SK-N-SH (cell line): Measurements from ENCODE around the gene MPZL1. TPM values are rescaled to one million over a fixed set of nuclear protein-coding genes. Genes with fewer than 3 reads are reported as not detected.

Experiments used
- CTCF ChIA-PET: fragments of 300-600, 350-600 bp; formaldehyde crosslinking; extraction: SDS; loops from one replicate; lab custom pipeline; 2021; lab: Yijun Ruan, JAX
- POLR2A ChIA-PET: fragments of 350-600 bp; sonication (Branson Sonifier 250); formaldehyde crosslinking; extraction: SDS; loops from one replicate; lab custom pipeline; 2020; ENCODE audit warnings: antibody characterized with exemption, inconsistent platforms; lab: Yijun Ruan, JAX
- DNase-seq: peaks from one replicate; pipeline ENCODE4 v3.0.0; 2012
- H2AFZ ChIP-seq: fragments of 200-600 bp; sonication (generic); 2 replicates; pipeline ENCODE4 v1.8.1; 2016; ENCODE audit warnings: antibody characterized with exemption, mild to moderate bottlenecking, low read depth
- H3F3A ChIP-seq: fragments of 200-600 bp; sonication (generic); replicated peaks from 2 replicates; pipeline ENCODE3; 2016; ENCODE audit warnings: antibody characterized with exemption, mild to moderate bottlenecking; ENCODE audit not compliant: insufficient read depth
- H3K27ac ChIP-seq, 2 experiments: fragments of 200-500 bp in 1 of 2; fragments of 200-600 bp in 1 of 2; sonication (Bioruptor generic) in 1 of 2; sonication (generic), shearing (Covaris generic) in 1 of 2; 2 replicates each; pipeline versions ENCODE4 v1.5.1 to v1.6.1; 2014 to 2016; ENCODE audit warnings: low read depth in 2 of 2, inconsistent platforms in 1 of 2, low read length in 1 of 2, mild to moderate bottlenecking in 1 of 2, mixed read lengths in 1 of 2
- H3K27me3 ChIP-seq: fragments of 200-600 bp; sonication (generic), shearing (Covaris generic); 2 replicates; pipeline ENCODE4 v1.6.1; 2016; ENCODE audit warnings: mixed run types; ENCODE audit not compliant: insufficient read depth
- H3K36me3 ChIP-seq, 2 experiments: fragments of 200-500 bp in 1 of 2; fragments of 200-600 bp in 1 of 2; sonication (Bioruptor generic) in 1 of 2; sonication (generic) in 1 of 2; replicated peaks in 1 of 2; 2 replicates each; pipeline versions ENCODE3 to v1.5.1; 2014 to 2016; ENCODE audit warnings: low read length in 1 of 2, mild to moderate bottlenecking in 1 of 2; ENCODE audit not compliant: insufficient read depth in 2 of 2, control insufficient read depth in 1 of 2
- H3K4me1 ChIP-seq, 2 experiments: fragments of 200-500 bp in 1 of 2; fragments of 200-600 bp in 1 of 2; sonication (Bioruptor generic) in 1 of 2; sonication (generic), shearing (Covaris generic) in 1 of 2; 2 replicates each; pipeline versions ENCODE4 v1.5.1 to v1.6.1; 2014 to 2016; ENCODE audit warnings: low read depth in 1 of 2, low read length in 1 of 2, mixed run types in 1 of 2; ENCODE audit not compliant: insufficient read depth in 2 of 2, control insufficient read depth in 1 of 2
- H3K4me2 ChIP-seq: fragments of 200-600 bp; sonication (generic), shearing (Covaris generic); 2 replicates; pipeline ENCODE4 v1.6.1; 2017; ENCODE audit warnings: mixed run types
- H3K4me3 ChIP-seq, 2 experiments: fragments of 200-500 bp in 1 of 2; fragments of 200-600 bp in 1 of 2; sonication (Bioruptor generic) in 1 of 2; sonication (generic), shearing (Covaris generic) in 1 of 2; 2 replicates each; pipeline versions ENCODE4 v1.5.1 to v1.8.1; 2014 to 2016; ENCODE audit warnings: low read depth in 2 of 2, inconsistent platforms in 1 of 2, low read length in 1 of 2, mild to moderate bottlenecking in 1 of 2, mixed read lengths in 1 of 2, moderate library complexity in 1 of 2
- H3K79me2 ChIP-seq: fragments of 200-600 bp; sonication (generic); 2 replicates; pipeline ENCODE4 v1.8.1; 2017; ENCODE audit warnings: mild to moderate bottlenecking; ENCODE audit not compliant: insufficient read depth
- H3K9ac ChIP-seq: fragments of 200-600 bp; sonication (generic); 2 replicates; pipeline ENCODE4 v1.6.1; 2017; ENCODE audit warnings: mixed run types
- H3K9me2 ChIP-seq: fragments of 200-600 bp; sonication (generic); 2 replicates; pipeline ENCODE4 v1.6.1; 2017; ENCODE audit warnings: mixed run types
- H3K9me3 ChIP-seq: fragments of 200-600 bp; sonication (generic); 2 replicates; pipeline ENCODE4 v1.6.1; 2017; ENCODE audit warnings: mixed run types, mild to moderate bottlenecking, moderate library complexity
- H4K20me1 ChIP-seq: fragments of 200-600 bp; sonication (generic); 2 replicates; pipeline ENCODE4 v1.6.1; 2017; ENCODE audit warnings: mild to moderate bottlenecking, mixed run types; ENCODE audit not compliant: insufficient read depth
- EZH2phosphoT487 ChIP-seq: fragments of 200-600 bp; sonication (generic); IDR thresholded peaks from 2 replicates; pipeline ENCODE4 v1.6.1; 2017; ENCODE audit warnings: low read depth, mixed run types, mild to moderate bottlenecking, antibody characterized with exemption, moderate library complexity, borderline replicate concordance
- FOSL2 ChIP-seq: IDR thresholded peaks from 2 replicates; pipeline ENCODE4 v1.4.0; 2012; ENCODE audit warnings: low read depth, mild to moderate bottlenecking, moderate library complexity, borderline replicate concordance
- FOXJ3 ChIP-seq: sonication (generic); formaldehyde crosslinking; IDR thresholded peaks from 2 replicates; pipeline ENCODE4 v1.5.1; 2020; ENCODE audit warnings: mild to moderate bottlenecking, missing genetic modification reagents
- FOXM1 ChIP-seq: IDR thresholded peaks from 2 replicates; pipeline ENCODE4 v1.4.0; 2012; ENCODE audit warnings: low read depth, mild to moderate bottlenecking
- GATA2 ChIP-seq: sonication (generic); formaldehyde crosslinking; IDR thresholded peaks from 2 replicates; pipeline ENCODE4 v1.5.0; 2020; ENCODE audit warnings: mild to moderate bottlenecking, missing genetic modification reagents
- MXI1 ChIP-seq: IDR thresholded peaks from 2 replicates; pipeline ENCODE4 v1.6.1; 2012; ENCODE audit warnings: mild to moderate bottlenecking, low read depth, low read length, improper control_type of control experiment
- NFIC ChIP-seq: IDR thresholded peaks from 2 replicates; pipeline ENCODE4 v1.4.0; 2012; ENCODE audit warnings: borderline replicate concordance
- NRF1 ChIP-seq: IDR thresholded peaks from 2 replicates; pipeline ENCODE4 v1.6.1; 2012; ENCODE audit warnings: low read depth, mild to moderate bottlenecking, low read length
- POLR2AphosphoS5 ChIP-seq: IDR thresholded peaks from 2 replicates; pipeline ENCODE4 v1.6.1; 2012; ENCODE audit warnings: low read depth, low read length
- RFX5 ChIP-seq: IDR thresholded peaks from 2 replicates; pipeline ENCODE4 v1.6.1; 2012; ENCODE audit warnings: mild to moderate bottlenecking, improper control_type of control experiment, low read length
- RXRA ChIP-seq: IDR thresholded peaks from 2 replicates; pipeline ENCODE4 v1.4.0; 2012; ENCODE audit warnings: low read depth, mild to moderate bottlenecking, borderline replicate concordance
- SIN3A ChIP-seq: IDR thresholded peaks from 2 replicates; pipeline ENCODE4 v1.6.1; 2012; ENCODE audit warnings: low read depth, mild to moderate bottlenecking, low read length, moderate library complexity, borderline replicate concordance
- TCF12 ChIP-seq: IDR thresholded peaks from 2 replicates; pipeline ENCODE4 v1.4.0; 2012
- TEAD4 ChIP-seq: IDR thresholded peaks from 2 replicates; pipeline ENCODE4 v1.4.0; 2012; ENCODE audit warnings: mild to moderate bottlenecking, borderline replicate concordance; ENCODE audit not compliant: insufficient read depth
- USF1 ChIP-seq: IDR thresholded peaks from 2 replicates; pipeline ENCODE4 v1.4.0; 2012; ENCODE audit warnings: low read depth, borderline replicate concordance
- USF2 ChIP-seq: fragments of 150-350 bp; IDR thresholded peaks from 2 replicates; pipeline ENCODE4 v1.6.1; 2017; ENCODE audit warnings: antibody characterized with exemption, low read length, low read depth, borderline replicate concordance
- WGBS: methylation state at CpG from one replicate; pipeline ENCODE4 v1.1.6; 2017; ENCODE audit warnings: low lambda C conversion rate; 5-methylcytosine and 5-hydroxymethylcytosine counted together
- polyA plus RNA-seq, 3 experiments: library from polyadenylated mRNA; depleted of rRNA; stranded (reverse); fragments of >200 nt; gene quantifications; 2 replicates each; pipeline ENCODE4 v1.2.3, GENCODE V29; 2012
- TF ChIP-seq, protein P1 (sequence below): IDR thresholded peaks from 2 replicates; pipeline ENCODE4 v1.6.1; 2012; ENCODE audit warnings: mild to moderate bottlenecking, low read depth, low read length, moderate library complexity
- TF ChIP-seq, protein P2 (sequence below): fragments of 150-350 bp; IDR thresholded peaks from 2 replicates; pipeline ENCODE4 v1.6.1; 2016; ENCODE audit warnings: mild to moderate bottlenecking, low read depth, low read length

Gene MPZL1
- polyA plus RNA-seq, 1 of the 3 experiments (the other 2 are of a cell fraction), result 27.3 TPM

- Histone ChIP-seq H3K9ac (no peak overlapping the region), H2AFZ (no peak overlapping the region), H3K4me2 (no peak overlapping the region), H3K27me3 (peaks cover 18% of the 10 kb centered on the region; the same call in 1 of the 2 replicates), H3K36me3 (no peaks in the 10 kb centered on the region), H3K4me1 (no peaks in the 10 kb centered on the region; a peak in 1 of 4 replicates), H4K20me1 (no peaks in the 10 kb centered on the region), H3F3A (no peaks in the 10 kb centered on the region), H3K79me2 (no peaks in the 10 kb centered on the region), H3K9me2 (no peaks in the 10 kb centered on the region), H3K4me3 (no peak overlapping the region), H3K9me3 (no peaks in the 10 kb centered on the region), H3K27ac (no peak overlapping the region)
- no peak for TF ChIP-seq RXRA
- no peak for TF ChIP-seq MXI1
- TF ChIP-seq EZH2phosphoT487, result no peak
- TF ChIP-seq SIN3A, result no peak
- no peak for TF ChIP-seq POLR2AphosphoS5
- no peak for TF ChIP-seq USF2
- no peak for TF ChIP-seq FOXJ3 (CRISPR knock-in tag)
- TF ChIP-seq FOXM1, result no peak
- no peak for TF ChIP-seq NRF1
- TF ChIP-seq, protein P1, sequence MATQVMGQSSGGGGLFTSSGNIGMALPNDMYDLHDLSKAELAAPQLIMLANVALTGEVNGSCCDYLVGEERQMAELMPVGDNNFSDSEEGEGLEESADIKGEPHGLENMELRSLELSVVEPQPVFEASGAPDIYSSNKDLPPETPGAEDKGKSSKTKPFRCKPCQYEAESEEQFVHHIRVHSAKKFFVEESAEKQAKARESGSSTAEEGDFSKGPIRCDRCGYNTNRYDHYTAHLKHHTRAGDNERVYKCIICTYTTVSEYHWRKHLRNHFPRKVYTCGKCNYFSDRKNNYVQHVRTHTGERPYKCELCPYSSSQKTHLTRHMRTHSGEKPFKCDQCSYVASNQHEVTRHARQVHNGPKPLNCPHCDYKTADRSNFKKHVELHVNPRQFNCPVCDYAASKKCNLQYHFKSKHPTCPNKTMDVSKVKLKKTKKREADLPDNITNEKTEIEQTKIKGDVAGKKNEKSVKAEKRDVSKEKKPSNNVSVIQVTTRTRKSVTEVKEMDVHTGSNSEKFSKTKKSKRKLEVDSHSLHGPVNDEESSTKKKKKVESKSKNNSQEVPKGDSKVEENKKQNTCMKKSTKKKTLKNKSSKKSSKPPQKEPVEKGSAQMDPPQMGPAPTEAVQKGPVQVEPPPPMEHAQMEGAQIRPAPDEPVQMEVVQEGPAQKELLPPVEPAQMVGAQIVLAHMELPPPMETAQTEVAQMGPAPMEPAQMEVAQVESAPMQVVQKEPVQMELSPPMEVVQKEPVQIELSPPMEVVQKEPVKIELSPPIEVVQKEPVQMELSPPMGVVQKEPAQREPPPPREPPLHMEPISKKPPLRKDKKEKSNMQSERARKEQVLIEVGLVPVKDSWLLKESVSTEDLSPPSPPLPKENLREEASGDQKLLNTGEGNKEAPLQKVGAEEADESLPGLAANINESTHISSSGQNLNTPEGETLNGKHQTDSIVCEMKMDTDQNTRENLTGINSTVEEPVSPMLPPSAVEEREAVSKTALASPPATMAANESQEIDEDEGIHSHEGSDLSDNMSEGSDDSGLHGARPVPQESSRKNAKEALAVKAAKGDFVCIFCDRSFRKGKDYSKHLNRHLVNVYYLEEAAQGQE, result no peak
- no peak for TF ChIP-seq RFX5
- TF ChIP-seq TCF12, result no peak
- TF ChIP-seq, protein P2, sequence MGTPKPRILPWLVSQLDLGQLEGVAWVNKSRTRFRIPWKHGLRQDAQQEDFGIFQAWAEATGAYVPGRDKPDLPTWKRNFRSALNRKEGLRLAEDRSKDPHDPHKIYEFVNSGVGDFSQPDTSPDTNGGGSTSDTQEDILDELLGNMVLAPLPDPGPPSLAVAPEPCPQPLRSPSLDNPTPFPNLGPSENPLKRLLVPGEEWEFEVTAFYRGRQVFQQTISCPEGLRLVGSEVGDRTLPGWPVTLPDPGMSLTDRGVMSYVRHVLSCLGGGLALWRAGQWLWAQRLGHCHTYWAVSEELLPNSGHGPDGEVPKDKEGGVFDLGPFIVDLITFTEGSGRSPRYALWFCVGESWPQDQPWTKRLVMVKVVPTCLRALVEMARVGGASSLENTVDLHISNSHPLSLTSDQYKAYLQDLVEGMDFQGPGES, result no peak
- TF ChIP-seq USF1, result no peak
- no peak for TF ChIP-seq GATA2 (CRISPR knock-in tag)
- no peak for TF ChIP-seq NFIC
- TF ChIP-seq FOSL2, result no peak
- TF ChIP-seq TEAD4, result no peak
- CTCF ChIA-PET, result interaction anchor here (1.0 to 2.8 kb wide), 2 partner anchors 20 to 23 kb away, joined by 4 to 14 read pairs; no protein-coding TSS in a partner anchor
- POLR2A ChIA-PET, result no interaction called here
- no peak for DNase-seq
- 71% methylated on average over 4 of the region's 4 CpGs for WGBS
Measured at GRCh38 chr1:167707942-167708341, 13.8 kb upstream of the MPZL1 start.
